ENCODE measurements around the gene TOGARAM1. TPM values are rescaled to one million over a fixed set of nuclear protein-coding genes. Genes with fewer than 3 reads are reported as not detected.

Gene TOGARAM1
- total RNA-seq, 4 donors from 2014 or later, result 13.5 to 23.6 (median 17.9) TPM

- Histone ChIP-seq H3K36me3 (no peaks in the 10 kb centered on the region), H3K27me3 (no peaks in the 10 kb centered on the region), H3K9me3 (no peaks in the 10 kb centered on the region), H3K4me3 (no peak overlapping the region), H3K27ac (no peak overlapping the region), H3K4me1 (peaks cover 17 to 59% (median 43%) of the 10 kb centered on the region in 4 donors)
- no peak for DNase-seq
- in situ Hi-C loops (cut with MboI; ENCODE audit: low pct_ligation_motif_present in 1 of 4, low pct_unique_long_range_greater_than_20kb in 1 of 4, low sequenced_read_pairs in 3 of 4), result no loop called here
- WGBS, 2 donors (ENCODE audit: low coverage in 1 of 2), result 5 to 14% methylated on average over 1 of the region's 1 CpG
- TF ChIP-seq CTCF (IDR thresholded peaks at IDR 0.05) (no peak), POLR2A (IDR thresholded peaks at IDR 0.05) (no peak), POLR2AphosphoS5 (IDR thresholded peaks at IDR 0.05) (no peak), EP300 (IDR thresholded peaks at IDR 0.05; ENCODE audit: low read depth) (no peak)
- intact Hi-C loops (cut with DNase I; ENCODE audit: low total_unique reads), result no loop called here
Observed at GRCh38 chr14:45089813-45090212, 127.8 kb downstream of the TOGARAM1 start.

- DNase-seq, result no peak
- 86 to 87% methylated on average over 2 of the region's 2 CpGs for WGBS, 2 donors (ENCODE audit: low coverage in 1 of 2)
- H3K27ac ChIP-seq, result no peak overlapping the region
- peaks cover 5 to 40% (median 27%) of the 10 kb centered on the region in 4 donors for H3K4me1 ChIP-seq
- intact Hi-C loops (cut with DNase I; ENCODE audit: low total_unique reads) (no loop called here), in situ Hi-C loops (cut with MboI; ENCODE audit: low pct_ligation_motif_present in 1 of 4, low pct_unique_long_range_greater_than_20kb in 1 of 4, low sequenced_read_pairs in 3 of 4) (no loop called here)
- TF ChIP-seq POLR2AphosphoS5 (IDR thresholded peaks at IDR 0.05) (no peak), POLR2A (IDR thresholded peaks at IDR 0.05) (no peak), CTCF (IDR thresholded peaks at IDR 0.05) (no peak), EP300 (IDR thresholded peaks at IDR 0.05; ENCODE audit: low read depth) (no peak)
- H3K36me3 ChIP-seq, result peaks cover 0 to 14% (median 5%) of the 10 kb centered on the region in 4 donors
- no peaks in the 10 kb centered on the region for H3K9me3 ChIP-seq
- no peak overlapping the region for H3K4me3 ChIP-seq
- H3K27me3 ChIP-seq, result no peaks in the 10 kb centered on the region
Observed at GRCh38 chr14:45091710-45092109, 129.7 kb downstream of the TOGARAM1 start.

GRCh38 chr14:45094275-45094674, 132.3 kb downstream of the TOGARAM1 start:
- no peak for TF ChIP-seq EP300 (IDR thresholded peaks at IDR 0.05; ENCODE audit: low read depth)
- no peak for DNase-seq
- in situ Hi-C loops (cut with MboI; ENCODE audit: low pct_ligation_motif_present in 1 of 4, low pct_unique_long_range_greater_than_20kb in 1 of 4, low sequenced_read_pairs in 3 of 4), result no loop called here
- Histone ChIP-seq H3K4me1 (peaks cover 5 to 16% (median 8%) of the 10 kb centered on the region in 4 donors), H3K27me3 (no peaks in the 10 kb centered on the region), H3K4me3 (no peak overlapping the region), H3K36me3 (peaks cover 0 to 26% (median 12%) of the 10 kb centered on the region in 4 donors), H3K27ac (no peak overlapping the region), H3K9me3 (no peaks in the 10 kb centered on the region)
- intact Hi-C loops (cut with DNase I; ENCODE audit: low total_unique reads), result no loop called here
- 91 to 100% methylated on average over 2 of the region's 2 CpGs for WGBS, 2 donors (ENCODE audit: low coverage in 1 of 2)

- no peak overlapping the region for H3K4me3 ChIP-seq
- intact Hi-C loops (cut with DNase I; ENCODE audit: low total_unique reads), result no loop called here
- no peak overlapping the region for H3K27ac ChIP-seq
- WGBS, 2 donors (ENCODE audit: low coverage in 1 of 2), result 80 to 100% methylated on average over 3 to 4 of the region's 4 CpGs
- TF ChIP-seq POLR2A (IDR thresholded peaks at IDR 0.05) (no peak), CTCF (IDR thresholded peaks at IDR 0.05) (no peak), EP300 (IDR thresholded peaks at IDR 0.05; ENCODE audit: low read depth) (no peak), POLR2AphosphoS5 (IDR thresholded peaks at IDR 0.05) (no peak)
- in situ Hi-C loops (cut with MboI; ENCODE audit: low pct_ligation_motif_present in 1 of 4, low pct_unique_long_range_greater_than_20kb in 1 of 4, low sequenced_read_pairs in 3 of 4), result no loop called here
- no peak for DNase-seq
- no peaks in the 10 kb centered on the region for H3K27me3 ChIP-seq
- H3K36me3 ChIP-seq, result peaks cover 0 to 34% (median 12%) of the 10 kb centered on the region in 4 donors
- H3K4me1 ChIP-seq, result peaks cover 0 to 7% (median 0%) of the 10 kb centered on the region in 4 donors
- no peaks in the 10 kb centered on the region for H3K9me3 ChIP-seq
Observed at GRCh38 chr14:45095143-45095542, 133.2 kb downstream of the TOGARAM1 start.

GRCh38 chr14:45096218-45096617, 134.2 kb downstream of the TOGARAM1 start:
- Histone ChIP-seq H3K27ac (no peak overlapping the region), H3K27me3 (no peaks in the 10 kb centered on the region), H3K4me3 (no peak overlapping the region), H3K36me3 (peaks cover 0 to 45% (median 14%) of the 10 kb centered on the region in 4 donors), H3K9me3 (no peaks in the 10 kb centered on the region), H3K4me1 (no peaks in the 10 kb centered on the region)
- WGBS, 2 donors (ENCODE audit: low coverage in 1 of 2), result 93% methylated on average over 3 to 4 of the region's 4 CpGs
- TF ChIP-seq POLR2A (IDR thresholded peaks at IDR 0.05) (no peak), POLR2AphosphoS5 (IDR thresholded peaks at IDR 0.05) (no peak)
- no peak for DNase-seq
- intact Hi-C loops (cut with DNase I; ENCODE audit: low total_unique reads), result no loop called here
- in situ Hi-C loops (cut with MboI; ENCODE audit: low pct_ligation_motif_present in 1 of 4, low pct_unique_long_range_greater_than_20kb in 1 of 4, low sequenced_read_pairs in 3 of 4), result no loop called here
